Stimulated activated CD8-positive, alpha-beta memory T cell treated with anti-CD3 and anti-CD28 coated beads, Interleukin-7, amount 100 ng/mL, for 48 hours (primary cell): ENCODE data around the gene PGBD1.
"Not testable (repeated sequence)": the region's sequence is repeated elsewhere in the genome, so short reads cannot be mapped to it uniquely, and the experiment has no call there.

Experiments
- DNase-seq, 2 donors: peaks; one replicate each; pipeline ENCODE4 v3.0.0-alpha.2; 2020; ENCODE audit warnings: low read depth in 1 of 2; ENCODE audit errors: extremely low read depth in 1 of 2

Gene PGBD1

GRCh38 chr6:28267695-28268059 lies 13.7 kb upstream of the PGBD1 start:
- no peak for DNase-seq

GRCh38 chr6:28269492-28269891 lies 11.9 kb upstream of the PGBD1 start:
- no peak for DNase-seq

GRCh38 chr6:28274888-28275287 lies 6.5 kb upstream of the PGBD1 start:
- no peak for DNase-seq

- no peak for DNase-seq
These were observed 3.6 kb upstream of the PGBD1 start for GRCh38 chr6:28277746-28278145.

- DNase-seq: no peak
These were observed 631 bp upstream of the PGBD1 start for GRCh38 chr6:28280595-28281287.

- no peak for DNase-seq
These were observed 1.6 kb downstream of the PGBD1 start for GRCh38 chr6:28282926-28283325.

- DNase-seq: no peak
These were observed 10.2 kb downstream of the PGBD1 start for GRCh38 chr6:28291573-28291972.

GRCh38 chr6:28295326-28295725 lies 14.0 kb downstream of the PGBD1 start:
- DNase-seq: no peak

- no peak for DNase-seq
These were observed 15.2 kb downstream of the PGBD1 start for GRCh38 chr6:28296520-28297060.

GRCh38 chr6:28303570-28303969 lies 22.2 kb downstream of the PGBD1 start:
- DNase-seq: no peak

- DNase-seq: not testable (repeated sequence)
These were observed 25.0 kb downstream of the PGBD1 start for GRCh38 chr6:28306363-28306762.

- DNase-seq: no peak
These were observed 29.9 kb downstream of the PGBD1 start for GRCh38 chr6:28311139-28311823.

- DNase-seq: no peak
These were observed 31.6 kb downstream of the PGBD1 start for GRCh38 chr6:28312939-28313338.

- DNase-seq: no peak
These were observed 34.3 kb downstream of the PGBD1 start for GRCh38 chr6:28315628-28316027.

GRCh38 chr6:28317866-28318265 lies 36.5 kb downstream of the PGBD1 start:
- not testable (repeated sequence) for DNase-seq

GRCh38 chr6:28322661-28323060 lies 41.3 kb downstream of the PGBD1 start:
- no peak for DNase-seq

- no peak for DNase-seq
These were observed 42.5 kb downstream of the PGBD1 start for GRCh38 chr6:28323813-28324424.

GRCh38 chr6:28326371-28326948 lies 45.1 kb downstream of the PGBD1 start:
- no peak for DNase-seq

GRCh38 chr6:28330041-28330440 lies 48.7 kb downstream of the PGBD1 start:
- DNase-seq: no peak

GRCh38 chr6:28333047-28333446 lies 51.7 kb downstream of the PGBD1 start:
- DNase-seq: no peak

GRCh38 chr6:28333599-28334018 lies 52.2 kb downstream of the PGBD1 start:
- no peak for DNase-seq
